ENCODE measurements around the gene SNX33. TPM values are rescaled to one million over a fixed set of nuclear protein-coding genes. Genes with fewer than 3 reads are reported as not detected.
"Not testable (repeated sequence)": the region's sequence is repeated elsewhere in the genome, so short reads cannot be mapped to it uniquely, and the experiment has no call there.

The SNX33 gene
- total and polyA plus RNA-seq, 9 donors: 11.5 to 21.3 (median 15.1) TPM

DNA sequence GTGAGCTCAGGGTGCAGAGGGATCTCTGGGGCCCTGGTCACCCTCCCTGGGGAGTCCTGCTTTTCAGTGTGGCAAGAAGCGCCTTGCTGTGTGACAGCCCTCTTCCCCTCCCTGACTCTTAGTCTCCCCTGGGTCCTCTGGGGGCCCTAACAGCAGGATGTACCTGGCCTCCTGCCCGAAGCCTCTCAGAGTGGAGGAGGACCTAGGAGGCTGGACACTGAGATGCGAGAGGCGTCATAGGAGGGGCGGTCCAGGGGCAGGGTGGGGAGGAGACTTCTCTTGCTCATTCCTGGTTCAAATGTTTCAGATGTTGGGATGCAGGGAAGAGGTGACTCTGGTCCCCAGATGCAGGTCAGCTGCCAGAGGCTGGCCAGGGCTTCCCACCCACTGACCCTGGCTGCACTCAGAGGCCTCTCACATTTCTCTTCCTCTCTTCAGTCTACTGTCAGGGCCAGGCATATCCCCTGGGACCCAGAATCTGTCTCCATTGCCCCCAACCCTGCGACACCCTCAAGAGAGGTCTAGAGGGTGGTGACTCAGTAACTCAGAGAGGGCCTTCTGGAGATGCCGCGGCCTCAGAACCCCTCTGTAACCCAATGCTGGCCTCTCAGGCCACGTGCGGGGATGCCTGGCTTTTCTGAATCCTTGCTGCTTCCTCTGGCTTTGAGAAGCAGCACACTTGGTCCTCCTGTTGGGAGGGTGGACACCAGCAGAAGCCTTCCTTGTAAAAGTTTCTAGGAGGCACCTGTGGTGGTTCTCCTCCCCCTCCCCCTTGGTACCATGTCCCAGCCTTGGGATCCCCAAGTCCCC, 25.9 kb downstream of the SNX33 start:
- H3K4me1 ChIP-seq (ENCODE audit: control insufficient read depth, insufficient read depth, low read length): peaks cover 82% of the 10 kb centered on the region
- peaks cover 37% of the 10 kb centered on the region for H3K36me3 ChIP-seq (ENCODE audit: control insufficient read depth, insufficient read depth, low read length)
- peak overlapping the region; percentile 83 for H3K27ac ChIP-seq (ENCODE audit: low read length)
- no peaks in the 10 kb centered on the region for H3K27me3 ChIP-seq (ENCODE audit: control insufficient read depth, insufficient read depth, low read length)
- no peak overlapping the region for H3K4me3 ChIP-seq (ENCODE audit: low read length)
- H3K9me3 ChIP-seq (replicated peaks; ENCODE audit: control insufficient read depth, low read depth, low read length): no peaks in the 10 kb centered on the region
- WGBS (ENCODE audit: insufficient coverage): 74% methylated on average over 3 of the region's 10 CpGs
- DNase-seq: peak; percentile 98

DNA sequence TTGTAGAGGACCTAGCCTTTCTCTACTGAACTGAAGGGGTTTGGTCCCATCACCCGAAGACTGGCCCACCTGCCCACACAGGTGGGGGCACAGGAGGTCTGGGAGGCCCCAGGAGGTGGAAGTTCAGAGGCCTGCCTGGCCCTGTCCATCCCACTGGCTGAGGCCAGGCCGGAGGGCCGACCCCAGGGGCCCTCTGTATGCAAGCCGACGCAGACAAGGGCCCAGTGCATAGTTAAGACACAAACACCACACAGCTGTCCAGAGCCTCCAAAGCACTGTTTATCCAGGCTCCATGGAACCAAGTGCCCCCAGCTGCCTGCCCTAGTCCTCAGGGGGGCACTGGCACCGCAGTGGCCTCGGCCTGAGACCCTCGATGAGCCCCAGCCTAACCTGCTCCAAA, 26.7 kb downstream of the SNX33 start:
- no peaks in the 10 kb centered on the region for H3K9me3 ChIP-seq (replicated peaks; ENCODE audit: control insufficient read depth, low read depth, low read length)
- WGBS (ENCODE audit: insufficient coverage): 62% methylated on average over 8 of the region's 8 CpGs
- H3K4me3 ChIP-seq (ENCODE audit: low read length): no peak overlapping the region
- peaks cover 45% of the 10 kb centered on the region for H3K36me3 ChIP-seq (ENCODE audit: control insufficient read depth, insufficient read depth, low read length)
- H3K4me1 ChIP-seq (ENCODE audit: control insufficient read depth, insufficient read depth, low read length): peaks cover 75% of the 10 kb centered on the region
- DNase-seq: no peak
- peak overlapping the region; percentile 83 for H3K27ac ChIP-seq (ENCODE audit: low read length)
- no peaks in the 10 kb centered on the region for H3K27me3 ChIP-seq (ENCODE audit: control insufficient read depth, insufficient read depth, low read length)

DNA sequence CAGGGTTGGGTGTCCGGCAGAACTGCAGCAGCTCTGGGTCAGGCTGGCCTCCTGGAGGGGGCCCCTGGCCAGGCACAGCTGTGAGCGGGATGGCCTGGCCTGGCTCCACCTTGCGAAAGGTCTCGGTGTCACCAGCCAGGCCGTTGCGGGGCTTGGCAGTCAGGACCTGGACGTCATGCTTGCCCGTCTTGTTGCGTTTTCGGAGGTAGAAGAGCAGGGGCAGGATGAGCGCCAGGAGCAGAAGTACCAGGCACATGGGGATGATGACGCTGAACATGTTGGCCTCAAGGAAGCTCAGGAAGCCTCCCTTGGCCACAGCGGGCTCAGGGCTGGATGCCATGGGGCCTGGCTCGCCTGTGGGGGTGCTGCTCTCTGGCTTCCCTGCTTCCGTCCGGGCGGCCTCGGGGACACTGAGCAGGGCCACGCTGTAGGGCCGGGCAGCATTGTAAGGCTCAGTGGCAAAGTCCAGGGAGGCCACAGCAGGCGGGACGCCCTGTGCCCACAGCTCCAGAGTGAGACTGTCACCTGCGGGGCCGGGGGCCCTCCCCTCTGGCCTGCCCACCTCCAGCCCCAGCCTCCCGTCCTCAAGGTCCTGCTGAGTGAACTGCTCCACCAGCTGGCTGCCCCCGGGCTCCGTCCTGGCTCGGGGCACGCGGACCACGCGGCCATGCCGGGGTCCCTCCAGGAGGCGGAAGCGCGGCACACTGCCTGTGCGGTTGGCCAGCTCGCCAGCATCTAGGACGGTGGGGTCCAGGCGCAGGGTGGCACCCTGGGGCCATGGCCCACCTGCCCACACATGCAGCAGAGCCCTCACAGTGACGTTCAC, 28.1 kb downstream of the SNX33 start:
- no peak for DNase-seq
- H3K9me3 ChIP-seq (replicated peaks; ENCODE audit: control insufficient read depth, low read depth, low read length): no peaks in the 10 kb centered on the region
- H3K27ac ChIP-seq (ENCODE audit: low read length): no peak overlapping the region
- no peaks in the 10 kb centered on the region for H3K27me3 ChIP-seq (ENCODE audit: control insufficient read depth, insufficient read depth, low read length)
- H3K4me3 ChIP-seq (ENCODE audit: low read length): no peak overlapping the region
- H3K36me3 ChIP-seq (ENCODE audit: control insufficient read depth, insufficient read depth, low read length): peaks cover 59% of the 10 kb centered on the region
- H3K4me1 ChIP-seq (ENCODE audit: control insufficient read depth, insufficient read depth, low read length): peaks cover 60% of the 10 kb centered on the region
- 84% methylated on average over 40 of the region's 41 CpGs for WGBS (ENCODE audit: insufficient coverage)

DNA sequence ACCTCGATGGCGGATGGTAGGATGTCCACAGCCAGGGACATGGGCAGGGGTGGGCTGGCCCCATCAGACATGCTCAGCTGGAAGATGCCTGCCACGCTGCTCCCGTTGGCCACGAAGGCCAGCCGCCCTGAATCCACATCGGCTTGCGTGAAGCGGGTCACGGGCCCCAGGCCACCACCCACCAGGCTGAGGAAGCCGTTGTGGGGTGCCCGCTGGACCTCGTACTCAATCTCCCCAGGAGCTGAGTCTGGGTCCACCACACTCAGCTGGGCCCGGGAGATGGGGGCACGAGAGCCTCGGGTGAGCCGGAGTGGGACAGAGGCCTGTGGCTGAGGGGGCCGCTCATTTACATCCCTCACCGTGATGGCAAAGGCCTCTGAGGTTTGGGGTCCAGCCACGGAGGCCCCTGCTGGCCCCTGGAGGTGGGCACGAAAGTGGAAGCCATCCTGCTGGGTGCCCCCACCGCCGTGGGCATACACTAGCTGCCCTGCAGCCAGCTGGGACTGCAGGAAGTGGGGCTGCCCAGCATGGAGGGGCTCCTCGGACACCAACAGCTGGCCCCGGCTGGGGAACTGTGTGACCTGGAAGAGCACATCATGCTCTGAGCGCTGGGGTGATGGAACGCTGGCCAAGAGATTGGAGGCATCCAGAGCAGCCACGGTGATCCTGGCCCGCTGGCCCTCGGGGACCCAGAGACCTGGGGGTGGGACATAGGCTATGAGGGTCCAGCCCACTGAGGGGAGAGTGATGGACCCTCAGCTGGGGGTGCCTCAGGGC, 29.2 kb downstream of the SNX33 start:
- peaks cover 49% of the 10 kb centered on the region for H3K4me1 ChIP-seq (ENCODE audit: control insufficient read depth, insufficient read depth, low read length)
- no peak overlapping the region for H3K4me3 ChIP-seq (ENCODE audit: low read length)
- H3K27me3 ChIP-seq (ENCODE audit: control insufficient read depth, insufficient read depth, low read length): no peaks in the 10 kb centered on the region
- no peak for DNase-seq
- peaks cover 70% of the 10 kb centered on the region for H3K36me3 ChIP-seq (ENCODE audit: control insufficient read depth, insufficient read depth, low read length)
- H3K9me3 ChIP-seq (replicated peaks; ENCODE audit: control insufficient read depth, low read depth, low read length): no peaks in the 10 kb centered on the region
- 83% methylated on average over 29 of the region's 30 CpGs for WGBS (ENCODE audit: insufficient coverage)
- H3K27ac ChIP-seq (ENCODE audit: low read length): no peak overlapping the region

DNA sequence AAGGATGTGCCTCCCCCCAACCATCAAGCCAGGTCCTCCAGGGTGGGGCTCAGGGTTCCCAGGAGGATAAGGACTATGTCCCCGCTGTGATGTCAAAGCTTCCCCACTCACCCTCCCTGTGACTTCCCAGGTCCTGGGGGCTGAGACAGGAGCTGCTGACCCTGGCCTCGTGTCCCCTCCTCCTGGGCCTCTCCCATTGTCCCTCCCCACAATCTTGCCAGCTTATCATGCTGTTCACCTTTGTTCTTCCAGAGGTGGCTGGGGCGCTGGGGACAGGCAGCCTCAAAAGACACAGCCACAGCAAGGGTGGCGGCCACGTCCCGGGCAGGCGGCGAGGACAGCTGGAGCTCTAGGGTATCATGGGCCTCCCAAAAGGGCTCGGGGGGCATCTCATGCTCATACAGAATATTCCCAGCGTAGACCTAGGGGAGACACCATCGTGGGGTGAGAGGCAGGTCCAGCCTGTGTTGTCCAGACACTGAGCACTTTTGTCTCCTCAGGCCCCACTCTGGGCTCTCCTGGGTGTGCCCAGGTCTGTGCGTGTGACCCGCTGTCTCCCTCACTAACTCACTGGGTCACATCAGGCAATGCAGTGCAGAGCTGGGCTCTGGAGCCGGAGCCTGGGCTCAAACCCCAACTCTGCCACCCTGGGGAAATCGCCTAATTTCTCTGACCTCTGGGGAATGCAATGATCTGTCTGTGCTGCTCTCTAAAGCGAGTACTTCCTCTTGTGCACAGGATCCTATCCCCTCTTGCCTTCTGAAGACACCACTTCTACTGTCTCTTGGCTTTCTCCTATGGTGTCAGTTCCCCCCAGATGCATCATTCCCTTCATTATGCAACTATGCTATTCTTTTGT, 30.0 kb downstream of the SNX33 start:
- Histone ChIP-seq H3K27me3 (ENCODE audit: control insufficient read depth, insufficient read depth, low read length) (no peaks in the 10 kb centered on the region), H3K36me3 (ENCODE audit: control insufficient read depth, insufficient read depth, low read length) (peaks cover 76% of the 10 kb centered on the region), H3K4me1 (ENCODE audit: control insufficient read depth, insufficient read depth, low read length) (peaks cover 41% of the 10 kb centered on the region), H3K4me3 (ENCODE audit: low read length) (no peak overlapping the region), H3K27ac (ENCODE audit: low read length) (no peak overlapping the region), H3K9me3 (replicated peaks; ENCODE audit: control insufficient read depth, low read depth, low read length) (no peaks in the 10 kb centered on the region)
- DNase-seq: no peak
- 78% methylated on average over 16 of the region's 16 CpGs for WGBS (ENCODE audit: insufficient coverage)

DNA sequence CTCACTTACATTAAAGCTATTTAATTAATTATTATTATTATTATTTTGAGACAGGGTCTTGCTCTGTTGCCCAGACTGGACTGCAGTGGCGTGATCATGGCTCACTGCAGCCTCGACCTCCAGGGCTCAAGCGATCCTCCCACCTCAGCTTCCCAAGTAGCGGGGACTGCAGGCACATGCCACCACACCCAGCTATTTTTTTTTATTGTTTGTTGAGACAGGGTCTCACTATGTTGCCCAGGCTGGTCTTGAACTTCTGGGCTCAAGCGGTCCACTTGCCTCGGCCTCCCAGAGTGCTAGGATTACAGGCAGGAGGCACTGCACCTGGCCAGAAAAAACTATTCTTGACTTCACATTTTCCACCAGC, 30.6 kb downstream of the SNX33 start:
- peaks cover 36% of the 10 kb centered on the region for H3K4me1 ChIP-seq (ENCODE audit: control insufficient read depth, insufficient read depth, low read length)
- H3K9me3 ChIP-seq (replicated peaks; ENCODE audit: control insufficient read depth, low read depth, low read length); H3K27ac ChIP-seq (ENCODE audit: low read length); H3K4me3 ChIP-seq (ENCODE audit: low read length); H3K27me3 ChIP-seq (ENCODE audit: control insufficient read depth, insufficient read depth, low read length); DNase-seq: not testable (repeated sequence)
- 89% methylated on average over 2 of the region's 6 CpGs for WGBS (ENCODE audit: insufficient coverage)
- peaks cover 80% of the 10 kb centered on the region for H3K36me3 ChIP-seq (ENCODE audit: control insufficient read depth, insufficient read depth, low read length)

DNA sequence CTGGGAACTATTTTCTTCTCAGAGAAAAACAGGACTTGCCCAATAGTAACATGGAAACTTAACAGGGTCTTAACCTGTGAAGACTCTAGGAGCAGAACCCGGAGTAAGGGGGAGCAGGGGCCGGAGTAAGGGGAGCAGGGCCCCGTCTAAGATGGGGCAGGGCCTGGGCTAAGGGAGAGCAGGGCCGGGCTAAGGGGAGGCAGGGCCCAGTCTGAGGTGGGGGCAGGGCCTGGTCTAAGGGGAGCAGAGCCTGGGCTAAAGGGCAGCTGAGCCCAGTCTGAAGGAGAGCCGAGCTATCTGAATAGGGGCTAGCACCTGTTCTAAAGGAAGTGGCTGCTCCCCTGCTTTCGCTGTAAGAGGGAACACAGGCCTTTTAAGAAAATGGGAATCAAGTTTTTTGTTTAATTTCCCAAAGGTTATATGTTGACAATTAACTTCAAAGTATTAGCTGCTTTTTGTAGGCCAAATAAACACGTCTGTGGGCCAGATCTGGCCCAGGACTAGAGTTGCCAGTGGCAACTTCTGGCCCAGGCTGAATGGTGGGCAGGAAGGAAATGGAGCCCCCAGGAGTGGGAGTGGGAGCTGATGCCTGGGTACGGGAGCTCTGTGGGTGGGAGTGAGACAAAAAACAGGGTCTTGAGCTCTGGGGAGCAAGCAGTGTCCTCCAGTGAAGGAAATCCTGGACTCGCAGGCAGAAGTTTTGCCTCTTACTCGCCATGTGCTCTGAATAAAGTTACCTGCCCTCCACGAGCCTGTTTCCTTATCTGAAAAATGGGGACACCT, 32.5 kb downstream of the SNX33 start:
- Histone ChIP-seq H3K27me3 (ENCODE audit: control insufficient read depth, insufficient read depth, low read length) (no peaks in the 10 kb centered on the region), H3K27ac (ENCODE audit: low read length) (no peak overlapping the region), H3K36me3 (ENCODE audit: control insufficient read depth, insufficient read depth, low read length) (peaks cover 94% of the 10 kb centered on the region), H3K9me3 (replicated peaks; ENCODE audit: control insufficient read depth, low read depth, low read length) (no peaks in the 10 kb centered on the region), H3K4me1 (ENCODE audit: control insufficient read depth, insufficient read depth, low read length) (peaks cover 22% of the 10 kb centered on the region), H3K4me3 (ENCODE audit: low read length) (no peak overlapping the region)
- no peak for DNase-seq
- 65% methylated on average over 9 of the region's 11 CpGs for WGBS (ENCODE audit: insufficient coverage)

DNA sequence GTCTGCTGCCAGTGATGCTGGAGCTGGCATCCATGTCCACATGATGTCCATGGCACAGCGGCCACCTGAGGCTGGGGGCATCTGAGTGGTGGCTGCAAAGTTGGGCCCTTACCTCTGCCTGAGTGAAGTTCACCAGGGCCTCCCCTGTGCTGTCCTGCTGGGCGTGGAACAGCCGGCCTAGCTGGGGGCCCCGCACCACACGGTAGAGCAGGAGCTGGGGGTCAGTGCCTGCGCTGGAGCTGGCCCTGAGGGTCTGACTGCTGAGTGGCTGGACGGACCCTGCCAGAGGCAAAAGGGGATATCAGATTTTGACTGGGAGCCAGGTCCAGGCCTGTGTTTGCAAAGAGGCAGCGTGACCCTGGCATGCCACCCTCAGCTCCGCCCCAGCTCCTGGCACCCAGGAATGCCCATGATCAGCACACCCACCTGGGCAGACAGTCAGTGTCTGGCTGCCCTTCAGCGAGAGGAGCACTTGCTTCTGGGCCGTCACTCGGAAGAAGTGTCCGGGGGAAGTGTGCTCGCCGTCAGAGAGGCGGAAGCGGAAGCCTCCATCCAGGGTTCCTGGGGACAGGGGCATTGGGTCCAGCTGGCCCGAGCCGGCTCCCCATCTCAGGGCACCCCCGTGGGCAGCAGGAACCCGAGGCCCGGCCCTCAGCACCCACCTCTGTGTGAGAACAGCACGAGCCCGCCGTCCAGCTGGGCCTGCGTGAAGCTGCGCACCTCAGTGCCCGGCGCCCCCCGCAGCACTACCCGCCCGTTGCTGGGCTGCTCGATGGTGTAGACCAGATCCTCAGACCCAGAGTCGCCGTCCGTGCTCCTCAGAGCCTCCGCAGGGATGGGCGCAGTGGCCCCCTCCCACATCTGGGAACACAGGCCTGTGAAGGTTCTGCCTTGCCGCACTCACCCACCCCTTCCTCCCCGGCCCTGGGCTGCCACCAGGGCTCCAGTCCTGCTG, 34.7 kb downstream of the SNX33 start:
- 90% methylated on average over 32 of the region's 40 CpGs for WGBS (ENCODE audit: insufficient coverage)
- H3K4me3 ChIP-seq (ENCODE audit: low read length): no peak overlapping the region
- H3K27ac ChIP-seq (ENCODE audit: low read length): no peak overlapping the region
- peaks cover 88% of the 10 kb centered on the region for H3K36me3 ChIP-seq (ENCODE audit: control insufficient read depth, insufficient read depth, low read length)
- DNase-seq: no peak
- no peaks in the 10 kb centered on the region for H3K27me3 ChIP-seq (ENCODE audit: control insufficient read depth, insufficient read depth, low read length)
- no peaks in the 10 kb centered on the region for H3K9me3 ChIP-seq (replicated peaks; ENCODE audit: control insufficient read depth, low read depth, low read length)
- H3K4me1 ChIP-seq (ENCODE audit: control insufficient read depth, insufficient read depth, low read length): peaks cover 11% of the 10 kb centered on the region
